HG02943 (cell line): ENCODE results near the gene SLC1A5.

Experiments used
- ATAC-seq: cut with Tn5 transposase; IDR thresholded peaks from one replicate; pipeline ENCODE4 v1.9.1; 2021; ENCODE audit warnings: mild to moderate bottlenecking, low read depth, moderate library complexity; ENCODE audit not compliant: unreplicated experiment

Gene SLC1A5

GRCh38 chr19:46745030-46745429 lies 43.4 kb downstream of the SLC1A5 start:
- ATAC-seq: no peak

GRCh38 chr19:46744005-46744691 lies 44.2 kb downstream of the SLC1A5 start:
- no peak for ATAC-seq

- no peak for ATAC-seq
Observed at GRCh38 chr19:46742926-46743480, 45.4 kb downstream of the SLC1A5 start.

DNA sequence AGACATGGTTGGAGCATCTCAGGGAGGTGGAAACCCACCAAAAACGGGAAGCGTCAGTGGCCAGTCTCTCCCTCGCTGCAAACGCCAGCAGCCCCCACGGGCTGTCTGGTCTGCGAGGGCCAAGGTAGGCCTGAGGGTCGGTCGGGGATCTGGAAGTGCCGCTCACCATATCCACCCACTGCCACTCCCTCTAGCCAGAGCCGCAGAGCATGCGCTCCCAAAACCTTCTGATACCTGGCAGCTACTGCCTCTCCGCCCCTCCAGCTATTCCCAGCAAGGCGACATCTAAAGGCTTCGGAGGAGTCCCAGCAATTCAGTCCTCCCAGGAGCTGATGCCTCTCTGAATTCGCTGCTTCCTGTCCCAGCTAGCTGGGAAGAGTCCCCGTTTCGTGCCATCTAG lies 46.9 kb downstream of the SLC1A5 start:
- ATAC-seq: no peak

GRCh38 chr19:46739290-46739771 lies 49.1 kb downstream of the SLC1A5 start:
- no peak for ATAC-seq

DNA sequence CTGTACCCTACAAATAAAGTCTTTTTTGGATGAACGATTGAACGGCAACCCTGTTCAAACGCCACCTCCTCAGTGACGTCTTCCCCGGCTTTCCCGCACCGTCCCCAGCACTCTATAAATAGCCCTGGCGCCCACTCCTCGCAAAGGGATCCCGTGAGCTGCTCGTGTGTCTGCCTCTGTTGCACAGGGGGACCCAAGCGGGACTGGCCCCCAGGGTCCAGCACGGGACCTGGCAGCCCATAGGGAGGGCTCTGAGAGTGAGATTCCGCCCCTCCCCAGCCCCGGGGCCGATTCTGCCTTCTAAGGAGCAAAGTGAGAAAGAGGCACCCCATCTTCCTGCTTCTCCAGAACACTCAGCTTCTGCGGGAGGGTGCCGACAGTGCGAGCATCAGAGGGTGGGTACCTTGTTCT lies 50.6 kb downstream of the SLC1A5 start:
- no peak for ATAC-seq

GRCh38 chr19:46737298-46737654 lies 51.1 kb downstream of the SLC1A5 start:
- no peak for ATAC-seq

- ATAC-seq: no peak
Observed at GRCh38 chr19:46736531-46737297, 51.7 kb downstream of the SLC1A5 start.

DNA sequence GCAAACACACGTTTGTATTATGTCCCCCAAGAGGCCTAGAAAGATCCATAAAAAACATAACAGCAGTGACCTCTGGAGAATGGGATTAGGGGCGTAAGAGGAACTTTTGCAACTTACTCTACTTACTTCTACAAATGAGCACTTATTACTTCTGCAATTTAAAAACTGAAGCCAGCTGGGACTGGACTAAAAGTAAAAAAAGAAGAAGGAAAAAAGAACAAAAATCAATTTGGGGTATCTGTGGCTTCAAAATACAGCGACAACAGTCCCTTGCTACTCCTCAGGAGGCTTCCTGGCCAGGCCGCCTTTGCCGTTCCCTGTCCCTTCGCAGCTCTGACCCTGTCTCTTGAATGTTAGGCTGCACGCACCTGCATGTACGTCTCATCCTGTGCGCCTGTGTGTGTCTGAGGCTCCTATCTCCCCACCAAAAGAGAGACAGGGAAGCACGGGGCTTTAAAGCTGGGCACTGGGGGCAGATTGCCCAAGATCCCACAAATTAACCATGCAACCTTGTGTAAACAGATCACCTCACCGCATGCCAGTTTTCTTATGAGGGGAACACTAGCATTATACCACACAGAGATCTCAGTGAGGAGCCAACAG lies 54.6 kb downstream of the SLC1A5 start:
- no peak for ATAC-seq

- ATAC-seq: no peak
Observed at GRCh38 chr19:46732966-46733689, 55.3 kb downstream of the SLC1A5 start.

GRCh38 chr19:46732172-46732938 lies 56.0 kb downstream of the SLC1A5 start:
- no peak for ATAC-seq

DNA sequence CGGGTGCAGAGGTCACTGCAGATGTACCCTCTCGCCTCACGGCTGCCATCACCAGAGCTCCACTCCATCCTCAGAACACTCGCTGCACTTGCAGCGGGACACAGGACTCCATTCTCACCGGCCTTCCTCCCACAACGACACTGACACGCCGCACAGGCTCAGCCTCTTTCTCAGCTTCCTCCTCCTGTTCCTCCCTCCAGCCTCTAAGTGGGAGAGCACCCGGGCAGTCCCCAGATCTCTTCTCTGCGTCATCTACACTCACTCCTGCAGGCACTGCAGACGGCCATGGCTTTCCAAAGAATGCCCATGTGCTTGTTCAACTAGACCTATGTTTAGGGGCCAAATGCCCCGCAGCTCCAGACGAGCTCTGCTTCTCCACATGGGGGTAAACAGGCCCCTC lies 56.8 kb downstream of the SLC1A5 start:
- no peak for ATAC-seq

DNA sequence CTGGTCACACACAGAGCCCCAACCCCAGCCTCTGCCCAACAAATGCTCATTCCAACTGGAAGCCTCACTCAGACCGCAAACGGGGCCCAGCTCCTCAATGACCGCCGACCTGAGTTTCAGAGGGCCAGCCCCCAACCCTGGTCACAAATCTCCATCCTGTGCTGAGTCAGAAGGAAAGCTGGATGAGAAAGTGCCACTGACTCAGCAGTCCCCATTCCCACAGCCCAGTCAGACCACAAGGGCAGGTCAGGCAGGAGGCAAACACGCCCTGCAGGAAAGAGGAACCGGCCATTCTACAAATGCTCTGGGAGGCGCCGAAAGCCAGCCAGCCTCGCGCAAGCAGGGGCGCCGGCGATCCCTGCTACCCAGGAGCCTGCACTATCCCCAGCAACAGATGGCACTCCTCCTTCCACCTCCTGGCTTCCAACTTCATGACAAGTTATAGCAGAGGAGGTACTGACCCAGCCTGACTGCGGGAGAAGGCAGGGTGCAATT lies 57.3 kb downstream of the SLC1A5 start:
- ATAC-seq: no peak

DNA sequence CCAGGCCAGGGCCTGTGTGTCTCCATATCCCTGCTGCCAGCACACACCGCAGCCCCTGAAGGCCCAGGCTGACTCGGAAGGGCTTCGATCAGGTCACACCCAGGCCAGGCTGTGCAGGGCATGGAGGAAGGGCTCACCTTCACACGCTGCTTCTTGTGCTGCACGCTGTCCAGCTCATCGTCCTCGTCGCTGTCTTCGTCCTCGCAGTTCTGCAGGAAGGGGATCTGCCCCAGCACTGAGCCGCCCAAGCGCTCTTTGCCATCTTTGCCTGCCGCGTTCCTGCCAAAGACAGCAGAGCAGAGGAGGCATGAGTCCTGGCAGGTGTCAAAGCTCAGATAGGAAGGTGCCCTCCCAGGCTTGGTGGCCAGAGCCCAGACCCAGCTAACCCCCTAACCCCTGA lies 57.8 kb downstream of the SLC1A5 start:
- ATAC-seq: no peak

DNA sequence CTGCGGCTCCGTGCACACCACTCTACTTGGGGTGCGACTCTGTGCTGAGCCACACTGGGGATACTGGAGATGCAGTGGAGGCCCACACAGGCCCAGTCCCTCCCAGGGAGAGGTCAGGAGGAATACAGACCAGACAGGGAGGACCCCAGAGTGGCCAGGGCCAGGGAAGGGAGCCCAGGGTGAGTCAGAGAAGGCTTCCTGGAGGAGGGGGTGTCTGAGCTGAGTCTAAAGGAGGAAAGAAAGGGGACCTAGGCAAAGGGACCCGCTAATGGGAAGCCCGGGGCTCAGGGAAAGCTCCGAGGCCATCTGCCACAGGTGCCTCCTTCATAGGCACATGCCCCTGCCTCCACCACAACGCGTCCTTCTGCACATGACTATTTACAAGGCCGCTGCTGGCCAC lies 58.2 kb downstream of the SLC1A5 start:
- ATAC-seq: no peak

DNA sequence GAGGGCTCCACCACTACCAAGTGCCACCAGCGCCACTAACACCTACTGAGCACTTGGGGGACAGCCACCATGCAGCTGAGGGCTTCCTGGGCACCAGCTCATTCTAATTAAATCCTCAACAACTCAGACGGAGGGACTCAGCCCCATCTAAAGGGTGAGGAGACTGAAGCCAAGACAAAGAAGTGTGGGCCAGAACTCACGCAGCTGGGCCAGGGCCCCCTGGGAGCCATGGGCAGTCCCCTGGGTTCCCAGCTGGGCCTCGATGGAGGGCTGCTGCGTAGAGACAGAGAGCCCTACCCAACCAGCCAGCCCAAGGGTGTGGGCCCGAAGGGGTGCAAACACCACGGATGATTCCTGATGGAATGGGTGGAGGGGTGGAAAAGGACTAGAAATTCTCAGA lies 58.7 kb downstream of the SLC1A5 start:
- ATAC-seq: no peak

DNA sequence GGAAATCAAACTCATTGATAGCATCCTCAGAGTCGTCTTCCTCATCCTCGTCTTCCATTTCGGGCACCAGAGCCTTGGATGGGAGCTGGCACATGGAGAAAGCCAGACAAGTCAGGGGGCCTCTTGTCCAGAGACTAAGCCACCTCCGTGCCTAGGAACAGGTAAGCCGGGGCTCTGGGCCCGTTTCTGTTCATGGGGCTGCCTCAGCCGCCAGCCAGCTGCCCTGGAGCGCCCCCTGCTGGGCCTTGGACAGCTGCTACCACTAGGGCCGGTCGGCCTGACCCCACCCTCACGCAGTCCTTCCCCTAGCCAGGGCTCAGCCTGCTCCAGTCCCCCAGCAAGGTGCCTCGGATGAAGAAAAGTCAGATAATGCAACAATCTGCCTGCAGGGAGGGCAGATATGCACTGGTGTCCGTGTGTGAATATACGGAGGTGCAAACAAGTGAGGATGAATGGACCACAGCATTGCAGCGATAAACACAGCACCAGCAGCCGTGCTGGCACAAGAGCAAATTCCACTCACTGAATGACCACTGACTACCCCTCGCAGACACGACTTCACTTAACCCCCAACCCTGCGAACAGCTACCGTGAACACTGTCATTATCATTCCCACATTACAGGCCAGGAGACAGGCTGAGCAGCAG lies 59.6 kb downstream of the SLC1A5 start:
- no peak for ATAC-seq

- no peak for ATAC-seq
Observed at GRCh38 chr19:46728208-46728607, 60.2 kb downstream of the SLC1A5 start.

GRCh38 chr19:46727757-46728156 lies 60.6 kb downstream of the SLC1A5 start:
- no peak for ATAC-seq
